Stimulated activated CD8-positive, alpha-beta memory T cell treated with anti-CD3 and anti-CD28 coated beads, Interleukin-4, amount 100 ng/mL, for 48 hours (primary cell): Measurements from ENCODE around the gene RNF166.
A peak's percentile ranks its signal among the peaks of the same experiment; 100 is the strongest.

Source experiments
- DNase-seq: peaks from one replicate; pipeline ENCODE4 v3.0.0-alpha.2; 2020

Gene RNF166

GRCh38 chr16:88705801-88706228 is 393 bp downstream of the RNF166 start:
- DNase-seq = peak; percentile 42

- peak; percentile 45 for DNase-seq
Observed at GRCh38 chr16:88705076-88705684, 1.0 kb downstream of the RNF166 start.

- peak; percentile 85 for DNase-seq
Observed at GRCh38 chr16:88703486-88704309, 2.5 kb downstream of the RNF166 start.

GRCh38 chr16:88702371-88703210 is 3.6 kb downstream of the RNF166 start:
- peak; percentile 47 for DNase-seq

- peak; percentile 53 for DNase-seq
Observed at GRCh38 chr16:88701581-88702370, 4.4 kb downstream of the RNF166 start.

- DNase-seq = peak; percentile 96
Observed at GRCh38 chr16:88700636-88701482, 5.3 kb downstream of the RNF166 start.

GRCh38 chr16:88700322-88700635 is 5.9 kb downstream of the RNF166 start:
- no peak for DNase-seq

- DNase-seq = no peak
Observed at GRCh38 chr16:88699180-88699579, 7.0 kb downstream of the RNF166 start.

GRCh38 chr16:88698646-88699045 is 7.6 kb downstream of the RNF166 start:
- DNase-seq = no peak

GRCh38 chr16:88697831-88698615 is 8.2 kb downstream of the RNF166 start:
- no peak for DNase-seq

GRCh38 chr16:88697116-88697830 is 8.9 kb downstream of the RNF166 start:
- DNase-seq = no peak

GRCh38 chr16:88696441-88696840 is 9.8 kb downstream of the RNF166 start:
- DNase-seq = no peak

GRCh38 chr16:88695753-88696152 is 10.5 kb downstream of the RNF166 start:
- no peak for DNase-seq

GRCh38 chr16:88695218-88695617 is 11.0 kb downstream of the RNF166 start:
- DNase-seq = no peak

GRCh38 chr16:88694221-88695087 is 11.8 kb downstream of the RNF166 start:
- no peak for DNase-seq

GRCh38 chr16:88693420-88694177 is 12.6 kb downstream of the RNF166 start:
- DNase-seq = no peak

- DNase-seq = no peak
Observed at GRCh38 chr16:88692861-88693260, 13.3 kb downstream of the RNF166 start.

GRCh38 chr16:88691924-88692560 is 14.2 kb downstream of the RNF166 start:
- peak; percentile 48 for DNase-seq
